Hypothalamus (tissue), 51 donors: ENCODE results near the gene KRTAP4-3.
"Not testable (repeated sequence)": the region's sequence is repeated elsewhere in the genome, so short reads cannot be mapped to it uniquely, and the experiment has no call there.

Source experiments
- DNase-seq, 51 donors: peaks; one replicate each; lab custom pipeline; 2025; lab: John Stamatoyannopoulos, UW

KRTAP4-3 gene

GRCh38 chr17:41119696-41120690 is 48.0 kb downstream of the KRTAP4-3 start:
- DNase-seq = peak in 1 of 51 donors; percentile 2

GRCh38 chr17:41118721-41119120 is 49.3 kb downstream of the KRTAP4-3 start:
- DNase-seq = no peak

- DNase-seq = not testable (repeated sequence)
Measured at GRCh38 chr17:41117846-41118386, 50.1 kb downstream of the KRTAP4-3 start, which contains the start of gene KRTAP4-11. KRTAP4-11 (minus strand) TSS chr17:41118373; CDS start chr17:41118315, 58 bp downstream.
